Right ventricle myocardium inferior (tissue), 1 donor: Measurements from ENCODE around the gene COQ8A. TPM values are rescaled to one million over a fixed set of nuclear protein-coding genes. Genes with fewer than 3 reads are reported as not detected.
A peak's percentile ranks its signal among the peaks of the same experiment; 100 is the strongest.
"Not testable (repeated sequence)": the region's sequence is repeated elsewhere in the genome, so short reads cannot be mapped to it uniquely, and the experiment has no call there.

Experiments used
- ATAC-seq: fragments of 200-7000 bp; cut with Tn5 transposase; one replicate; pipeline ENCODE4 v1.9.1; 2020; ENCODE audit warnings: mild to moderate bottlenecking, moderate library complexity
- DNase-seq: peaks from one replicate; pipeline ENCODE4 v3.0.0; 2021; ENCODE audit errors: missing footprints
- intact Hi-C: fragments of 100-400 bp; cut with DNase I; formaldehyde crosslinking; loops from one replicate; pipeline ENCODE4 v1.11.0; 2022
- total RNA-seq: library from RNA; stranded (reverse); fragmentation: NEBNext Ultra II Directional; extraction: Animal tissue kit (Norgen Biotek cat#: 25700); gene quantifications from one replicate; pipeline ENCODE4 v1.2.1, GENCODE V29; 2021
- donor health status: DM: no; HTN: yes; CAD: no; lungs with severe emphysema.

COQ8A gene
- total RNA-seq, 1 donor from 2014 or later, result 412 TPM

DNA sequence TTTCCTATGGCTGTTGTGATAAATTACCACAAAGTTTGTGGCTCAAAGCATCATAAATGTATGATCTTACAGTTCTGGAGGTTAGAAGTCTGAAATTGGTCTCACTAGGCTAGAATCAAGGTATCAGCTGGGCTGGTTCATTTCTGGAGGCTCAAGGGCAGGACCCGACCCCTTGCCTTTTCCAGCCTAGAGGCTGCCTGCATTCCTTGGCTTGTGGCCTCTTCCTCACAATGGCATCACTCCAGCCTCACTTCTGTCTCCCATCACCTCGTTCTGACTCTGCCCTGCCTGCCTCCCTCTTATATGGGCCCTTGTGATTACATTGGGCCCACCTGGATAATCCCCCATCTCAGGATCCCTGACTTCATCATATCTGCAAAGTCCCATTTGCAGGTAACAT is 8.0 kb downstream of the COQ8A start:
- ATAC-seq (no peak), DNase-seq (no peak)
- intact Hi-C loops, result no loop called here

- ATAC-seq, result no peak
- DNase-seq, result no peak
- intact Hi-C loops, result no loop called here
These were observed 8.4 kb downstream of the COQ8A start for GRCh38 chr1:226948480-226948879.

- intact Hi-C loops, result no loop called here
- DNase-seq (no peak), ATAC-seq (no peak)
These were observed 8.9 kb downstream of the COQ8A start for GRCh38 chr1:226948996-226949395.

DNA sequence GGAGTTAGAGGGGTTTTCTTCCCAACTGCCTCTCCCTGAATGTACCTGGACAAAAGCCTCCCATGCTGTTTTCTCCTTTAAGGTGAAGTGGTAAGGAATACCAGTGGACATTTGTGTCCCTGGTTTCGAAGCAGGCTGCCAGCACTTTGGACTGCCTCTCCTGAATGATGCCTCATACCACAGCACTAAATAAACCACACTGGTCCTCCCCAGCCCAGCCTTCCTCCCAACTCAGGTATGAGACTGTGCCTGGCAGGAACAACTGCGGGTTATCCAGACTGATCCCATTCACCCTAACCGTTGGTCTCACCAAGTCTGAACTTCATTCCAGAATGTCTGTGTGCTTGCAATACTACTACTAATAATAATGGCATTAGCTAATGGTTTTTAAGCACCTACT is 9.3 kb downstream of the COQ8A start:
- ATAC-seq, result no peak
- intact Hi-C loops, result no loop called here

GRCh38 chr1:226950316-226950715 is 10.2 kb downstream of the COQ8A start:
- intact Hi-C loops, result no loop called here
- DNase-seq (no peak), ATAC-seq (no peak)

More for the DNA sequence above, 9.3 kb downstream of the COQ8A start:
- DNase-seq, result no peak

GRCh38 chr1:226950871-226951270 is 10.8 kb downstream of the COQ8A start:
- DNase-seq, result no peak
- intact Hi-C loops, result no loop called here
- no peak for ATAC-seq

DNA sequence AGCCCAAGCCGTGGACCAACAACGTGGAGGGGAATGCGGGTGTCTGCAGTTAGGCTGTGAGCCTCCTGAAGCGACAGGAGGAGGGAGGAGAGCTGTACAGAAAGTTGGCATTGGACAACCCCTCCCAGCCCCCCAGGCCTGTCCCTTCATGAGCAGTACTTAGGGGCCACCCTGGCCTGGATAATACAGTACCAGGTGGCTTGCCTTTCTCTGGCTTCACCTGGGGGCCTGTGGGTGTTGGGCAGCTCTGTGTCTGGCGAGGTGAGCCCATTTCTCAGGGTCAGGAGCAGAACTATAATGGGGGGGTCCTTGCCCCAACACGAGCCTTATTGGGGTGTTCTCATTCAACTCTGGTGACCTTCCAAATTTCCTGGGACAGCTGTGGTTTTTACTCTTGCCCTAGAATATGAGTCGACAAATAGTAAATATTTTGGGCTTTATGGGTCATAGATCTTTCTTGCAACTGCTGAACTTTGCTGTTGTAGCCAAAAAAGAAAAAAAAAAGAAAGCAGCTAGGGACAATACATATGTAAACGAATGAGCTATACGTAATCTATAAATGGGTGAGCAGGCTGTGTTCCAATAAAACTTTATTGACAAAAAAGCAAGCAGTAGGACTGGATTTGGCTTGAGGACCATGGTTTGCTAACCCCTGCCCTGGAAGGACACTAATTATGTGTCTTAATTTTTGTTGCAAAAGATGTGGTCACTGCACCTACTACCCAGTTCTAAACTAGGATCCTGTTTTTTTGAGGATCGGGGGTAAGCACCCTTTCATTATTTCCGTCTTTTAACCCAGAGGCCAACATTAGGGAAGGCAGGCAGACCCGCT is 11.4 kb downstream of the COQ8A start:
- intact Hi-C loops, result no loop called here
- ATAC-seq, result no peak
- DNase-seq, result no peak

DNA sequence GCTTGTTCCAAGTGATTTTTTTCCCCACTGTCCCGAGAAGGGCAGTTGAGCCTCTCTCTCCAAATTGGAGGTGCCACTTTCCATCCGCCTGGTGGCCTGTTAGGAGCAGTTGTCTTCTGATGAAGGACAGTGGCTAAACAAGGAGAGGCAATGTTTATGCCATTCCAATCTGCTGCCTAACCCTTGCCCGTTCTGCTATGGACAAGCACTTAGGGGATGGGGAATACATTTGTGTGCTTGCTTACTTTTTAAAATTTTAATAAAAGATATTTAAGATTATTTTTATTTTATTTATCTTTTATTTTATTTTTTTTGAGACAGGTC is 12.0 kb downstream of the COQ8A start:
- DNase-seq (no peak), ATAC-seq (peak; percentile 18)
- intact Hi-C loops, result no loop called here

DNA sequence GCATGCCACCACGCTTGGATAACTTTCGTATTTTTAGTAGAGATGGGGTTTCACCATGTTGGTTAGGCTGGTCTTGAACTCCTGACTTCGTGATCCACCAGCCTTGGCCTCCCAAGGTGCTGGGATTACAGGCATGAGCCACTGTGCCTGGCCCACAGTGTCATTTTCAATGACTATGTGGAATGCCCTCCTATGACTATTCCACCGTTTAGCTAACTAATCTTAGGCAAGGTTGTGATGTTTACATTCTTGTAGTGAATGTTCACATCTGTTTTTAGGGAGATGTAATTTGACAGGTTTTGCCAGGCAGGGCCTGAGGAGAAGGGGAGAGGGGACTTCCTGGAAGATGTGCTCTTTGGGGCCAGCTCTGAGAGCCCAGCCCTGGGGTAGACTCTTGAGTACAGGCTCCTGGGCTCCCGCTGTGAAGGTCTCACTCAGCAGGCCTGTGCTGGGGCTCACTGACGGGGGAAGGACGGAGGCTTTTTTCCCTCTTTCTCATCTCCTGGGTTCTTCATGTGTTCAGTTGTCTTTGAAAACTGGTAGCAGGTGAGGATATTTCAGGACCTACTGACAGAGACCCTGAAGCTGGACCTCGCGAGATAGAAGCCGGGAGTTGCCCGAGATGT is 13.2 kb downstream of the COQ8A start:
- no peak for ATAC-seq
- no peak for DNase-seq
- intact Hi-C loops, result no loop called here

DNA sequence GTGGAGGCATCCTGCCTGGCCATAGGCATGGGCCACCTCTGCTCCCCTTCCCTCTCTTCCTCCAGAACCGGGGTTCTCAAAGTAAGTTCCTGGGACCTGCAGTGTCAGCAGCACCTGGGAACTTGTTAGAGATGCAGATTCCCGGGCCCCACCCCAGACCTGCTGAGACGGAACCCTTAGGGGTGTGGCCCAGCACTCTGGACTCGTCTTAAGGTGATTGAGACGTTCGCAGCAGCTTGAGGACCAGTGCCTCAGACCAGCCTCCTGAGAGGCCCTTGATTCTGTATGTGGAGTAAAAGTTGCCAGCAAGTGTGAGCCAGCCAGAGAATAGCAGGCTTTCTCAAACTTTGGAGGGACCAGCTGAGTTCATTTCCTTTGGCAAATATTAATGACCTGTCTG is 14.2 kb downstream of the COQ8A start:
- intact Hi-C loops, result no loop called here
- ATAC-seq, result no peak
- no peak for DNase-seq

- no peak for ATAC-seq
- intact Hi-C loops, result loop anchor here (5.0 kb wide), 1 partner anchor 32 kb away; no protein-coding TSS in a partner anchor
- DNase-seq, result no peak
These were observed 14.7 kb downstream of the COQ8A start for GRCh38 chr1:226954777-226955176.

DNA sequence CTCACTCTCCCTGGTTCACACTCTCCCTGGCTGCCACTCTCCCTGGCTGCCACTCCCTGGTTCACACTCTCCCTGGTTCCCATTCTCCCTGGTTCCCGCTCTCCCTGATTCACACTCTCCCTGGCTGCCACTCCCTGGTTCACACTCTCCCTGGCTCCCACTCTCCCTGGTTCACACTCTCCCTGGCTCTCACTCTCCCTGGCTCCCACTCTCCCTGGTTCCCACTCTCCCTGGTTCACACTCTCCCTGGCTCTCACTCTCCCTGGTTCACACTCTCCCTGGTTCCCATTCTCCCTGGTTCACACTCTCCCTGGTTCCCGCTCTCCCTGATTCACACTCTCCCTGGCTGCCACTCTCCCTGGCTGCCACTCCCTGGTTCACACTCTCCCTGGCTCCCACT is 15.8 kb downstream of the COQ8A start:
- intact Hi-C loops, result loop anchor here (5.0 kb wide), 1 partner anchor 34 kb away; no protein-coding TSS in a partner anchor
- DNase-seq, ATAC-seq: not testable (repeated sequence)

DNA sequence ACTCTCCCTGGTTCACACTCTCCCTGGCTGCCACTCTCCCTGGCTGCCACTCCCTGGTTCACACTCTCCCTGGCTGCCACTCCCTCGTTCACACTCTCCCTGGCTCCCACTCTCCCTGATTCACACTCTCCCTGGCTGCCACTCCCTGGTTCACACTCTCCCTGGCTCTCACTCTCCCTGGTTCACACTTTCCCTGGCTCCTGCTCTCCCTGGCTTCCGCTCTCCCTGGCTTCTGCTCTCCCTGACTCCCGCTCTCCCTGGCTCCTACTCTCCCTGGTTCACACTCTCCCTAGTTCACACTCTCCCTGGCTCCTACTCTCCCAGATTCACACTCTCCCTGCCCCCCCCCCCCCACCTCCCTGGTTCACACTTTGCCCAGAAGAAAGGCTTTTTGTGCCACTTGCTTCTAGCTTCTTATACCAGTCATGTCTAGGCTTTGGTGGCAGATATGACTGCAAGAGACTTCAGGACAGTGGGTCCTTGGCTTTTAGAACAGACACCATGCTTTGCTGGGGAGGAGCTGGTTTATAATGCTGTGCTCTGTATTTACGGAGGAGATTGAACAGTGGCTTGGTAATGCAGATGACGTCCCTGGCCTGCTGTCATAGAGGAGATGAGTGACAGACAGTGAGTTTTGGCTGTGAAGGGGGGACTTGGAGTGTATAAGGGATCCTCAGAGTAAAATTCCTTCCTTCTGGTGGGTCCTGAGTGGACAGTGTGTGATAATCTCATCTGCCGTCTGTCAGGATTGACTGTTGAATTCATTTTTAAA is 17.0 kb downstream of the COQ8A start:
- no peak for DNase-seq
- intact Hi-C loops, result loop anchor here (5.0 kb wide), 1 partner anchor 35 kb away; no protein-coding TSS in a partner anchor
- no peak for ATAC-seq

DNA sequence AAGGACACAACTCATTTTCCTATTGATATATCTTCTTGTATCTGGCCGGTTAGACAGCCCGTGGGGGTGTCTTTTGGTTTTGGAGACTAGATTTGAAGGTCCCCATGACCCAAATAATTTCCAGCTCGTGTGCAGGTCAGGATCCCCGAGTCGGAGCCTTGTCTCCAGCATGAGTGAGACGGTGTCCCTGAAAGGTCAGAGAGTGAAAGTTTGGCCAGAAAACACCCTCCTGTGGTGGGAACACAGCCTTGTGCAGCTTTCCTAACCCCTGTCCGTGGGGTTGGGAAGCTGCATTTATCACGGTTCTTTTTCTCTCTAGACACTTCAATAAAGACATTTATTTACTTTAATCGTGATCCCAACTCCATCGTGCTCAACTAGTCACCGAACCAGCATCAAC is 17.6 kb downstream of the COQ8A start:
- DNase-seq, result no peak
- intact Hi-C loops, result loop anchor here (5.0 kb wide), 1 partner anchor 35 kb away; no protein-coding TSS in a partner anchor
- peak; percentile 38 for ATAC-seq

DNA sequence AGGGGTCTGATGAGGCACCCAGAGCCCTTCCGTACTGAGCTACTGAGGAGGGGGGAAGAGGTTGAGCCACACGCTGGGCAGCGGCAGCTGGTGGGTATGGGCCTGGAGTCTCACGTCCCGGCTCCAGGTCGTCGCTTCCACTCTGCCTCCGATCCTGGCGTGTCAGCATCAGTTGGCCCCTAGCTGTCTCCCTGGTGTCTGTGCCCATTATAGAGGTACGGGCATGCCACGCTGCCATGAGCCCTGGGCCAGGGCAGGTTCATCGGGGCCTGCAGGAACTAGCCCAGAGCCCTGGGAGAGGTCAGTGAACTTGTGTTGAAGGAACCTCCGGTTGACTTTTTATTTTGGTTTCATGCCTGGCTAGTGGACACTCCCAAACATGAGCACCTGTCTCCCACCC is 18.2 kb downstream of the COQ8A start:
- no peak for DNase-seq
- peak; percentile 7 for ATAC-seq
- intact Hi-C loops, result loop anchor here (5.0 kb wide), 1 partner anchor 36 kb away; no protein-coding TSS in a partner anchor

DNA sequence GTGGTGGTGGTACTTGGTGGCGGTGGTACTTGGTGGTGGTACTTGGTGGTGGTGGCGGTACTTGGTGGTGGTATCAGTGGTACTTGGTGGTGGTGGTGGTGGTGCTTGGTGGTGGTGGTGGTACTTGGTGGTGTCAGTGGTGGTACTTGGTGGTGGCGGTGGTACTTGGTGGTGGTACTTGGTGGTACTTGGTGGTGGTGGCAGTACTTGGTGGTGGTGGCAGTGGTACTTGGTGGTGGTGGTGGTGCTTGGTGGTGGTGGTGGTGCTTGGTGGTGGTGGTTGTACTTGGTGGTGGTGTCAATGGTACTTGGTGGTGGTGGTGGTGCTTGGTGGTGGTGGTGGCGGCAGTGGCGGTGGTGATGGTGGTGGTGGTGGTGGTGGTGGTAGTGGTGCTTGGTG is 20.2 kb downstream of the COQ8A start:
- DNase-seq (no peak), ATAC-seq (no peak)
- intact Hi-C loops, result no loop called here

GRCh38 chr1:226960944-226961765 is 21.1 kb downstream of the COQ8A start:
- ATAC-seq (no peak), DNase-seq (no peak)
- intact Hi-C loops, result no loop called here

DNA sequence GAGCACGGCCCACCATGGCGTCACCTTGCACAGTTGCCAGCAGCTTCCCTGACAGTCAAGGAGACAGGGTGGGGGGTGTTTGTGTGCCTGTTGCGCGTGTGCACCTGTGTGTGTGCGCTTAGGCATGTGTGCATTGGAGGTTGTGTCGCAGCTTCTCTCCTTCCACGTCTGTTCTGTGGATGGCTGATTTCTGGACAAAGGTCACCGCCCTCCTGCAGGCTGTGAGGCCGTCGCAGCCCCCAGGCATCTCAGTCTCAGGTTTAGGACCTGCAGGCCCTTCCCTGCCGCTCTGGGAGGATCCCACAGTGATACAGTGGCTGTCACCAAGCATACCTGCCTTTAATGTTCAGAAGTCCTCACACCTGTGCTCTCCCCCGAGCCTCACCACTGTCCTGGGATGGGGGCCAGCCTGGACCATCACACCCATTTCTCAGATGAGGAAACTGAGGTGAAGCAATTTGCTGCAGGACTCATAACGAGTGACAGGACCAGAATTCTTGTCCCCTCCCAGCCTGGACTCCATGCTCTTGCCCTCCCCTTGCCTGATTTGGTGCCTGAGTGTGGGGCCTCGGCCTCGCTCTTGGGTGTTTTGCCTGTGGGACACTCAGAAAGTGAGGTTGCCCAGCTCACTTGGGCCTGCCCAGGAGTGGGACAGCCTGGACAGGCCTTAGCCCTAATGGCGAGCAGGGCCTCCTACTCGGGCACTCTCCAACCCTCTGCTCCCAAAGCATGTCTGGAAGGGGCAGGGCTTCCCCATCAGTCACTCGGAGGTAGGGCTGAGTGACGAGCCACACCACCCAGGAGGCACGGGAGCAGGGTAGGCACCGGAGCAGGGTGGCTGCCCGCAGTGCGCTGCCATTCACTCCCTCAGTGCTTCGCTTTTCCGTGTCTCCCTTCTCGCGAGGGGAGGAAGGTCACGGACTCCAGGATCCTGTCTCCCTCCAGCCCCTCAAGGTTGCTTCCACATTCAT is 22.6 kb downstream of the COQ8A start:
- intact Hi-C loops, result no loop called here
- no peak for DNase-seq
- ATAC-seq, result peak; percentile 1
